Lower leg skin (tissue), 3 donors: ENCODE data around the gene CCBE1.

Source experiments
- POLR2A ChIP-seq, 2 donors: fragments of 450-650 bp; IDR thresholded peaks; one replicate each; pipeline ENCODE4 v1.6.1; 2016 to 2017; ENCODE audit warnings: antibody characterized with exemption in 2 of 2, mild to moderate bottlenecking in 1 of 2, moderate library complexity in 1 of 2
- TF ChIP-seq, protein P1 (sequence below), 3 donors: fragments of 450-650 bp; IDR thresholded peaks; one replicate each; pipeline ENCODE4 v1.5.1; 2016; ENCODE audit warnings: antibody characterized with exemption in 3 of 3, mild to moderate bottlenecking in 3 of 3, moderate library complexity in 2 of 3

DNA sequence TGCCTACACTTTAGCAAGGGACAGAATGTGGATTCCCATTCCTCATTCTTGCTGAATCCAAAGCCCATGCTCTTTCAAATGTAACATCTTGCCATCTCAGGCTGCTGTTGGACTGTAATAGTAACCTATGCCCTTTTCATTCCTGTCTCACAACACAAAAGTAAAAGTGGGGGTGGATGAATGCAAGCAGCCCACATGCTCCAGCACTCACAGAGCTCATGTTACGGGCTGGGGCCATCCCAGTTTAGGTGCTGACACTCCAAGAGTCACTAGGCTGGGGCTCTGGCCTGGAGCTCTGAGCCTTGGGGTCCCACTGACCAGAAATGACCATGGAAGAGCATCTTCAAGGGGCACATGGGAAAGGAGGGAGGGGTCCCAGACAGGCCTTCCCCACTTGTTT is 47.6 kb downstream of the CCBE1 start:
- TF ChIP-seq, protein P1, sequence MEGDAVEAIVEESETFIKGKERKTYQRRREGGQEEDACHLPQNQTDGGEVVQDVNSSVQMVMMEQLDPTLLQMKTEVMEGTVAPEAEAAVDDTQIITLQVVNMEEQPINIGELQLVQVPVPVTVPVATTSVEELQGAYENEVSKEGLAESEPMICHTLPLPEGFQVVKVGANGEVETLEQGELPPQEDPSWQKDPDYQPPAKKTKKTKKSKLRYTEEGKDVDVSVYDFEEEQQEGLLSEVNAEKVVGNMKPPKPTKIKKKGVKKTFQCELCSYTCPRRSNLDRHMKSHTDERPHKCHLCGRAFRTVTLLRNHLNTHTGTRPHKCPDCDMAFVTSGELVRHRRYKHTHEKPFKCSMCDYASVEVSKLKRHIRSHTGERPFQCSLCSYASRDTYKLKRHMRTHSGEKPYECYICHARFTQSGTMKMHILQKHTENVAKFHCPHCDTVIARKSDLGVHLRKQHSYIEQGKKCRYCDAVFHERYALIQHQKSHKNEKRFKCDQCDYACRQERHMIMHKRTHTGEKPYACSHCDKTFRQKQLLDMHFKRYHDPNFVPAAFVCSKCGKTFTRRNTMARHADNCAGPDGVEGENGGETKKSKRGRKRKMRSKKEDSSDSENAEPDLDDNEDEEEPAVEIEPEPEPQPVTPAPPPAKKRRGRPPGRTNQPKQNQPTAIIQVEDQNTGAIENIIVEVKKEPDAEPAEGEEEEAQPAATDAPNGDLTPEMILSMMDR (IDR thresholded peaks at IDR 0.05): no peak
- no peak for TF ChIP-seq POLR2A (IDR thresholded peaks at IDR 0.05)
